ENCODE results near the gene KCNA10.

GRCh38 chr1:110481968-110482623 is 36.9 kb downstream of the KCNA10 start:
- no peak for TF ChIP-seq POLR2A (IDR thresholded peaks at IDR 0.05; ENCODE audit: low read length)
- TF ChIP-seq GATA1 (IDR thresholded peaks at IDR 0.05; ENCODE audit: low read depth, low read length) = no peak
